AG09309 (cell line): ENCODE measurements around the gene KCNA2.

Experiments used
- DNase-seq: peaks from one replicate; pipeline ENCODE4 v3.0.0-alpha.2; 2010; ENCODE audit warnings: low read depth
- H3K4me3 ChIP-seq: 2 replicates; pipeline ENCODE4 v1.5.1; 2011; ENCODE audit warnings: mild to moderate bottlenecking, low read depth, low read length, moderate library complexity; ENCODE audit not compliant: control insufficient read depth
- CTCF ChIP-seq: IDR thresholded peaks from 2 replicates; pipeline ENCODE4 v1.5.1; 2011; ENCODE audit warnings: mild to moderate bottlenecking, low read depth, low read length, inconsistent platforms; ENCODE audit not compliant: insufficient read depth, control insufficient read depth; ENCODE audit errors: missing control alignments

The KCNA2 gene

GRCh38 chr1:110643879-110644472 lies 37.8 kb upstream of the KCNA2 start:
- TF ChIP-seq CTCF: no peak
- H3K4me3 ChIP-seq: no peak overlapping the region
- no peak for DNase-seq

GRCh38 chr1:110639724-110640386 lies 33.7 kb upstream of the KCNA2 start:
- TF ChIP-seq CTCF: no peak
- DNase-seq: no peak
- H3K4me3 ChIP-seq: no peak overlapping the region

- no peak for DNase-seq
- TF ChIP-seq CTCF: no peak
- no peak overlapping the region for H3K4me3 ChIP-seq
Observed at GRCh38 chr1:110638556-110638955, 32.4 kb upstream of the KCNA2 start.

GRCh38 chr1:110638058-110638457 lies 31.9 kb upstream of the KCNA2 start:
- TF ChIP-seq CTCF: no peak
- DNase-seq: no peak
- H3K4me3 ChIP-seq: no peak overlapping the region

- no peak overlapping the region for H3K4me3 ChIP-seq
- TF ChIP-seq CTCF: no peak
- DNase-seq: no peak
Observed at GRCh38 chr1:110637475-110637874, 31.3 kb upstream of the KCNA2 start.

- DNase-seq: no peak
- TF ChIP-seq CTCF: no peak
- H3K4me3 ChIP-seq: no peak overlapping the region
Observed at GRCh38 chr1:110636149-110636935, 30.2 kb upstream of the KCNA2 start.
